Measurements from ENCODE around the gene CHRNA1. TPM values are rescaled to one million over a fixed set of nuclear protein-coding genes. Genes with fewer than 3 reads are reported as not detected.
A peak's percentile ranks its signal among the peaks of the same experiment; 100 is the strongest.

CHRNA1 gene
- total and polyA plus RNA-seq, 2 experiments from 2014 or later, result not detected

DNA sequence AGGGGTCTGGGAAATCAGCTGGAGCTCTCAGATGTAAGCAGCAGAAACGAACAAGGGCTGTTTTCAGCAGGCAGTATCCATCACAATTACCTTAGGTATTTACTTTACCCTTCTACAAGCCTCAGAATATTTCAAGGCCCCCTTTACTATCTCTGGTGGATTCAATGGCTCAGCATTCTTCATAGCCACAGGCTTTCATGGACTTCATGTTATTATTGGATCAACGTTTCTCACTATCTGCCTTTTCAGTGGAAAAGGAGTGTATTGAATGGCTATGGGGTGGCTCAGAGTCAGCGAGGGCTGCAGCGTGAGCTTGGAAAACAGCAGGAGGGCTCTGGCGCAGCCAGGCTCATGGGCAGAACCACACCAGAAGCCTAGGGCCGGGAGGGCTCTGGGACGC is 16.6 kb upstream of the CHRNA1 start:
- DNase-seq (ENCODE audit: low spot score), result no peak
- H3K27ac ChIP-seq (ENCODE audit: low read depth), result no peak overlapping the region

More for the DNA sequence above, 16.6 kb upstream of the CHRNA1 start:
- no peak overlapping the region for H3K4me3 ChIP-seq
- peak overlapping the region; percentile 80; the same call in 1 of the 2 replicates for H2AFZ ChIP-seq
- H3K9me3 Mint-ChIP-seq, result no peaks in the 10 kb centered on the region; the same call in 2 of the 3 replicates
- no peaks in the 10 kb centered on the region for H3K36me3 ChIP-seq (ENCODE audit: insufficient read depth)
- H3K79me2 ChIP-seq (replicated peaks; ENCODE audit: insufficient read depth), result no peaks in the 10 kb centered on the region
- no peak overlapping the region for H3K4me2 ChIP-seq
- H3K4me3 Mint-ChIP-seq, result no peak overlapping the region
- H3K27me3 Mint-ChIP-seq (ENCODE audit: insufficient read depth, low read depth, poor library complexity), result peaks cover 20% of the 10 kb centered on the region
- TF ChIP-seq ZNF331 (CRISPR knock-in tag; IDR thresholded peaks at IDR 0.05; ENCODE audit: low read depth) (no peak), NANOG (IDR thresholded peaks at IDR 0.05; ENCODE audit: borderline replicate concordance) (no peak), CTCF (conservative IDR thresholded peaks at IDR 0.05; ENCODE audit: low read depth in 2 of 2) (no peak), ZNF114 (CRISPR knock-in tag; IDR thresholded peaks at IDR 0.05) (no peak), ETS1 (IDR thresholded peaks at IDR 0.05) (no peak), STAT1 (IDR thresholded peaks at IDR 0.05; ENCODE audit: unreplicated experiment) (no peak), POLR2AphosphoS5 (IDR thresholded peaks at IDR 0.05; ENCODE audit: low read depth) (no peak), CREB1 (CRISPR knock-in tag; IDR thresholded peaks at IDR 0.05; ENCODE audit: low read depth) (no peak), ZNF462 (CRISPR knock-in tag; IDR thresholded peaks at IDR 0.05) (no peak), EZH2phosphoT487 (IDR thresholded peaks at IDR 0.05; ENCODE audit: unreplicated experiment) (no peak), EZH2 (IDR thresholded peaks at IDR 0.05; ENCODE audit: low read depth, unreplicated experiment) (no peak)
- peaks cover 30% of the 10 kb centered on the region for H3K4me1 ChIP-seq (ENCODE audit: insufficient read depth)
- H3K36me3 Mint-ChIP-seq (ENCODE audit: low read depth), result no peaks in the 10 kb centered on the region
- ATAC-seq, result no peak
- H3K27me3 ChIP-seq (ENCODE audit: insufficient read depth), result no peaks in the 10 kb centered on the region
- H3K27ac Mint-ChIP-seq, result no peak overlapping the region
- no peaks in the 10 kb centered on the region; the same call in 1 of the 2 replicates for H3F3A ChIP-seq (replicated peaks; ENCODE audit: low read depth)
- H3K4me1 Mint-ChIP-seq, result peaks cover 57% of the 10 kb centered on the region
- no peaks in the 10 kb centered on the region for H4K20me1 ChIP-seq (replicated peaks; ENCODE audit: insufficient read depth)
- peaks cover 19% of the 10 kb centered on the region for H3K9me2 ChIP-seq (ENCODE audit: insufficient read depth)

All from GM23338 (cell line).